SK-N-MC (cell line): ENCODE measurements around the gene YDJC.

Experiments
- EZH2 ChIP-seq: fragments of 200-600 bp; sonication (generic); IDR thresholded peaks from one replicate; pipeline ENCODE4 v1.6.1; 2017; ENCODE audit warnings: antibody characterized with exemption
- POLR2AphosphoS5 ChIP-seq: IDR thresholded peaks from 2 replicates; pipeline ENCODE4 v1.6.1; 2012; ENCODE audit warnings: mild to moderate bottlenecking, low read depth, low read length, borderline replicate concordance

DNA sequence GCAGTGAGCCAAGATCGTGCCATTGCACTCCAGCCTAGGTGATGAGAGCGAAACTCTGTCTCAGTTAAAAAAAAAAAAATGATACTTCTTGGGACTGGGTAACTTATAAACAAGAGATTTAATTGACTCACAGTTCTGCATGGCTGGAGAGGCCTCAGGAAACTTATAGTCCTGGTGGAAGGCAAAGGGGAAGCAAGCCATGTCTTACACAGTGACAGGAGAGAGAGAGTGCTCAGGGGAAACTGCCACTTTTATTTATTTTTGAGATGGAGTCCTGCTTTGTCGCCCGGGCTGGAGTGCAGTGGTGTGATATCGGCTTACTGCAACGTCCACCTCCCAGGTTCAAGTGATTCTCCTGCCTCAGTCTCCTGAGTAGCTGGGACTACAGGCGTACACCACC lies 20.5 kb upstream of the YDJC start:
- TF ChIP-seq EZH2 (no peak), POLR2AphosphoS5 (no peak)
